ENCODE measurements around the gene PARD6B.

The PARD6B gene

GRCh38 chr20:50802289-50802688 is 70.9 kb downstream of the PARD6B start:
- no peak for DNase-seq

DNA sequence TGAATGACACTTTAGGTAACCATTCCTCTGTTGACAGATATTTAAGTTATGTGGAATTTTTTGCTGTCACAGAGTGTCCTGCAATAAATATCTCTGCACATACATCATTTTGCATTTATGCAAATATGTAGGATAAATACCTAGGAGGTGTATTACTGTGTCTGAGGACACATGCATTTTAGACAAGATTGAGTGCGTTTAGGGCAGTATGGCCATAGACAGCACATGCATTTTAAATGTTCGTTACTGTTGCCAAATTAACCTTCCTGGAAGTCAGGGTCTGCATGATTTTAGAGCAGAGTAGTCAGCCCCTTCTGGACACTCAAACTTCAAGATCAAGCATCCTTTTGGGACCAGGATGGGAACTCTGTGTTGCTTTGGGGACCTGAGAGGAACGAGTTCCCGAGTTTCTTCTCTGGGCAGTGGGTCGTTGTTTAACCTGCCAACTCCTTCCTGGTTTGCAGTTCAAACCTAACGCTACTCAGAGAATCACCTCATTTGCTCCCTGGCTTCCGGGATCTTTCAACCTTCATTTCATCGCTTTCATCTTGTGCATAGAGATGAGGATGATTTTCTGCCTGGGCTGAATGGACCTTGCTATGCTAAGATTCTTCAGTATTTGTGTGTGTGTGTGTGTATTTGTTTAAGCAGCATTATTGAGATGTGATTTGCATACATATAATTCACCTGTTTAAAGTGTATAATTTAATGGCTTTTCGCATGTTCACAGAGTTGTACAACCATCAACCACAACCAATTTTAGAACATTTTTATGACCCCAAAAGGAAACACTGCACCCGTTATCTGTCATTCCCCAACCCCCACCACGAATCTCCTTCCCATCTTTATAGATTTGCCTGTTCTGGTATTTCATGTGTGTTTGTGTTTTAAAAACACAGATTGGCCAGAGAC is 73.3 kb downstream of the PARD6B start:
- no peak for DNase-seq

- DNase-seq = no peak
These were observed 73.9 kb downstream of the PARD6B start for GRCh38 chr20:50805349-50805684.

DNA sequence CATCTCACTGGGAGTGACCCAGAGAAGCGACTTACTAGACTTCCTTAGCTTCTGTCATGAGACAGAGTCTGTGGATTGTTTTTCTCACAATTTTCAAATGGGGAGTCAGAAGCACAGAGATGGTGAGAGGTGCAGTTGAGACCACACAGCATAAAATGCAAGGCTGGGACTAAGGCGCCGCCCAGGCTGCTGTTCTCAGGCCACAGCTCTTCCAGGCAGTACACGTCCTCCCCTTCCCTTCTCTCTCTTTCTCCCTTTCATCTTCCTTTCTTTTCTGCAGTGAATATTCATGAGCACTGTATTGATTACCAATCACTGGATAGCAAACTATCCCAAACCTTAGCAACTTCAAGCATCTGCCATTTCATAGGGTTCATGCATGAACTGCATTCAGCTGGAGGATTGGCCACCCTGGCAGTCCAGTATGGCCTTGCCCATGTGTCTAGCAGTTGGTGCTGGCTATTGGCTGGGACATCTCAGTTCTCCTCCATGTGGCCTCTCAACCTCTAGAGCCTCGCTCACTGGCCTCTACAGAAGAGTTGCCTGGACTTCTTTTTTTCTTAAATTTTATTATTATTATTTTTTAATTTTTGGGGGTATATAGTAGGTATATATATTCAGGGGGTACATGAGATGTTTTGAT is 74.9 kb downstream of the PARD6B start:
- DNase-seq = no peak
